G401 (cell line): ENCODE results near the gene DTD1. TPM values are rescaled to one million over a fixed set of nuclear protein-coding genes. Genes with fewer than 3 reads are reported as not detected.

Experiments
- DNase-seq: peaks from one replicate; pipeline ENCODE4 v3.0.0-alpha.2; 2015; ENCODE audit warnings: low spot score
- in situ Hi-C: cut with HindIII; loops from 2 replicates; pipeline ENCODE4 v1.10.0; 2016; ENCODE audit warnings: low sequenced_read_pairs, mixed read lengths
- total RNA-seq: library from RNA; depleted of rRNA; stranded (reverse); fragments of >200 nt; shearing (Covaris generic); gene quantifications from 2 replicates; pipeline ENCODE4 v1.2.3, GENCODE V29; 2014

Gene DTD1
- total RNA-seq, 1 experiment from 2014 or later, result 135 TPM

GRCh38 chr20:18650224-18650623 lies 62.4 kb downstream of the DTD1 start:
- in situ Hi-C loops, result no loop called here

GRCh38 chr20:18653736-18654447 lies 66.0 kb downstream of the DTD1 start:
- in situ Hi-C loops, result no loop called here
- DNase-seq, result no peak

More at GRCh38 chr20:18650224-18650623, 62.4 kb downstream of the DTD1 start:
- DNase-seq, result no peak

GRCh38 chr20:18654448-18654773 lies 66.6 kb downstream of the DTD1 start:
- in situ Hi-C loops, result no loop called here
- no peak for DNase-seq

- in situ Hi-C loops, result no loop called here
- no peak for DNase-seq
Measured at GRCh38 chr20:18657575-18657974, 69.7 kb downstream of the DTD1 start.

GRCh38 chr20:18662279-18663040 lies 74.6 kb downstream of the DTD1 start:
- in situ Hi-C loops, result no loop called here
- no peak for DNase-seq

- no peak for DNase-seq
- in situ Hi-C loops, result no loop called here
Measured at GRCh38 chr20:18663932-18664331, 76.1 kb downstream of the DTD1 start.

- in situ Hi-C loops, result no loop called here
- DNase-seq, result no peak
Measured at GRCh38 chr20:18665135-18665534, 77.3 kb downstream of the DTD1 start.

- peak; percentile 20 for DNase-seq
- in situ Hi-C loops, result no loop called here
Measured at GRCh38 chr20:18666803-18667415, 79.1 kb downstream of the DTD1 start.

GRCh38 chr20:18669241-18670019 lies 81.6 kb downstream of the DTD1 start:
- no peak for DNase-seq
- in situ Hi-C loops, result no loop called here

GRCh38 chr20:18671203-18671710 lies 83.4 kb downstream of the DTD1 start:
- DNase-seq, result no peak
- in situ Hi-C loops, result no loop called here

GRCh38 chr20:18672834-18673233 lies 85.0 kb downstream of the DTD1 start:
- in situ Hi-C loops, result no loop called here
- no peak for DNase-seq

GRCh38 chr20:18676396-18676795 lies 88.5 kb downstream of the DTD1 start:
- DNase-seq, result no peak
- in situ Hi-C loops, result no loop called here

GRCh38 chr20:18677126-18677525 lies 89.3 kb downstream of the DTD1 start:
- DNase-seq, result no peak
- in situ Hi-C loops, result no loop called here

GRCh38 chr20:18678549-18679419 lies 90.9 kb downstream of the DTD1 start:
- DNase-seq, result no peak
- in situ Hi-C loops, result no loop called here

- in situ Hi-C loops, result no loop called here
- DNase-seq, result no peak
Measured at GRCh38 chr20:18683839-18684238, 96.0 kb downstream of the DTD1 start.

- in situ Hi-C loops, result no loop called here
- DNase-seq, result no peak
Measured at GRCh38 chr20:18684775-18685174, 96.9 kb downstream of the DTD1 start.

- in situ Hi-C loops, result no loop called here
- no peak for DNase-seq
Measured at GRCh38 chr20:18685406-18685805, 97.6 kb downstream of the DTD1 start.

- no peak for DNase-seq
- in situ Hi-C loops, result no loop called here
Measured at GRCh38 chr20:18686696-18687095, 98.8 kb downstream of the DTD1 start.

- no peak for DNase-seq
- in situ Hi-C loops, result no loop called here
Measured at GRCh38 chr20:18688676-18689075, 100.8 kb downstream of the DTD1 start.
